HEK293 (cell line): ENCODE data around the gene ANO1.

Experiments used
- CTCF ChIA-PET: fragments of 350-600 bp; formaldehyde crosslinking; extraction: SDS; loops from one replicate; lab custom pipeline; 2021; ENCODE audit warnings: antibody characterized with exemption; lab: Yijun Ruan, JAX
- POLR2A ChIA-PET: fragments of 300-600 bp; formaldehyde crosslinking; extraction: SDS; loops from one replicate; lab custom pipeline; 2020; ENCODE audit warnings: antibody characterized with exemption, inconsistent platforms; lab: Yijun Ruan, JAX
- H3K27ac ChIP-seq: fragments of 200-500 bp; sonication (Bioruptor generic); 2 replicates; pipeline ENCODE4 v1.5.1; 2014; ENCODE audit warnings: low read depth, low read length, control low read depth, inconsistent platforms; ENCODE audit errors: extremely low read depth
- H3K36me3 ChIP-seq, 2 experiments: fragments of 200-500 bp in 1 of 2; sonication (Bioruptor generic) in 1 of 2; 1 replicate in 1 of 2; 2 replicates in 1 of 2; pipeline ENCODE4 v1.5.1; 2014 to 2017; ENCODE audit warnings: inconsistent platforms in 2 of 2, low read length in 2 of 2; ENCODE audit not compliant: control insufficient read depth in 2 of 2, insufficient read depth in 1 of 2
- H3K4me1 ChIP-seq: fragments of 200-500 bp; sonication (Bioruptor generic); 2 replicates; pipeline ENCODE4 v1.5.1; 2014; ENCODE audit warnings: mild to moderate bottlenecking, low read length, inconsistent platforms; ENCODE audit not compliant: control insufficient read depth, insufficient read depth
- H3K4me3 ChIP-seq: 2 replicates; pipeline ENCODE4 v1.5.1; 2011; ENCODE audit warnings: low read depth, mild to moderate bottlenecking, control low read depth, low read length, moderate library complexity
- H3K9me3 ChIP-seq: fragments of 200-500 bp; sonication (Bioruptor generic); 2 replicates; pipeline ENCODE4 v1.5.1; 2014; ENCODE audit warnings: low read depth, low read length, inconsistent platforms; ENCODE audit not compliant: control insufficient read depth, insufficient read depth
- HIC1 ChIP-seq: fragments of 450-650 bp; formaldehyde crosslinking; IDR thresholded peaks from 2 replicates; pipeline ENCODE4 v1.5.1; 2016; ENCODE audit warnings: missing biosample characterization, missing genetic modification characterization
- IKZF3 ChIP-seq: fragments of 450-650 bp; IDR thresholded peaks from 2 replicates; pipeline ENCODE4 v1.5.0; 2018; ENCODE audit warnings: missing biosample characterization, mild to moderate bottlenecking, missing genetic modification characterization, moderate library complexity
- KLF10 ChIP-seq: fragments of 450-650 bp; IDR thresholded peaks from 2 replicates; pipeline ENCODE4 v1.5.1; 2018; ENCODE audit warnings: missing biosample characterization, mild to moderate bottlenecking, missing genetic modification characterization
- KLF9 ChIP-seq: fragments of 450-650 bp; formaldehyde crosslinking; IDR thresholded peaks from 2 replicates; pipeline ENCODE4 v1.5.1; 2016; ENCODE audit warnings: missing biosample characterization, missing genetic modification characterization, low read depth
- PRDM1 ChIP-seq: fragments of 450-650 bp; formaldehyde crosslinking; IDR thresholded peaks from 2 replicates; pipeline ENCODE4; 2016; ENCODE audit warnings: missing biosample characterization, missing genetic modification characterization
- SP7 ChIP-seq: fragments of 450-650 bp; formaldehyde crosslinking; IDR thresholded peaks from 2 replicates; pipeline ENCODE4 v1.5.1; 2016; ENCODE audit warnings: missing biosample characterization, missing genetic modification characterization
- ZBTB17 ChIP-seq: fragments of 450-650 bp; formaldehyde crosslinking; IDR thresholded peaks from 2 replicates; pipeline ENCODE4 v1.5.1; 2016; ENCODE audit warnings: missing biosample characterization, missing genetic modification characterization
- ZBTB49 ChIP-seq: fragments of 450-650 bp; formaldehyde crosslinking; IDR thresholded peaks from 2 replicates; pipeline ENCODE4 v1.5.1; 2016; ENCODE audit warnings: missing biosample characterization, missing genetic modification characterization, low read depth
- ZFHX2 ChIP-seq: fragments of 450-650 bp; formaldehyde crosslinking; conservative IDR thresholded peaks from 2 replicates; pipeline ENCODE4 v1.5.1; 2016; ENCODE audit warnings: missing biosample characterization, missing genetic modification characterization
- ZFP69B ChIP-seq: fragments of 450-650 bp; formaldehyde crosslinking; IDR thresholded peaks from 2 replicates; pipeline ENCODE4 v1.5.1; 2016; ENCODE audit warnings: missing biosample characterization, missing genetic modification characterization
- ZNF121 ChIP-seq: fragments of 450-650 bp; formaldehyde crosslinking; IDR thresholded peaks from 2 replicates; pipeline ENCODE4 v1.5.1; 2016; ENCODE audit warnings: missing biosample characterization, missing genetic modification characterization
- ZNF140 ChIP-seq: fragments of 450-650 bp; formaldehyde crosslinking; IDR thresholded peaks from 2 replicates; pipeline ENCODE4 v1.5.1; 2016; ENCODE audit warnings: missing biosample characterization, missing genetic modification characterization
- ZNF157 ChIP-seq: fragments of 450-650 bp; formaldehyde crosslinking; IDR thresholded peaks from 2 replicates; pipeline ENCODE4 v1.5.1; 2016; ENCODE audit warnings: missing biosample characterization, missing genetic modification characterization
- ZNF16 ChIP-seq: fragments of 450-650 bp; formaldehyde crosslinking; IDR thresholded peaks from 2 replicates; pipeline ENCODE4 v1.5.1; 2016; ENCODE audit warnings: low read depth, missing biosample characterization, missing genetic modification characterization
- ZNF221 ChIP-seq: fragments of 450-650 bp; formaldehyde crosslinking; IDR thresholded peaks from 2 replicates; pipeline ENCODE4 v1.5.1; 2017; ENCODE audit warnings: missing biosample characterization, missing genetic modification characterization, borderline replicate concordance
- ZNF37A ChIP-seq: fragments of 450-650 bp; IDR thresholded peaks from 2 replicates; pipeline ENCODE4 v1.5.1; 2018; ENCODE audit warnings: missing biosample characterization, missing genetic modification characterization
- ZNF473 ChIP-seq: fragments of 450-650 bp; formaldehyde crosslinking; IDR thresholded peaks from 2 replicates; pipeline ENCODE4 v1.5.1; 2017; ENCODE audit warnings: missing biosample characterization, missing genetic modification characterization
- ZNF513 ChIP-seq: fragments of 450-650 bp; IDR thresholded peaks from 2 replicates; pipeline ENCODE4 v1.5.1; 2018; ENCODE audit warnings: missing biosample characterization, missing genetic modification characterization
- ZNF521 ChIP-seq: fragments of 450-650 bp; formaldehyde crosslinking; IDR thresholded peaks from 2 replicates; pipeline ENCODE4 v1.5.1; 2017; ENCODE audit warnings: missing biosample characterization, mild to moderate bottlenecking, missing genetic modification characterization
- TF ChIP-seq, protein P1 (sequence below): fragments of 450-650 bp; formaldehyde crosslinking; IDR thresholded peaks from 2 replicates; pipeline ENCODE4 v1.5.1; 2016; ENCODE audit warnings: missing biosample characterization, missing genetic modification characterization
- TF ChIP-seq, protein P2 (sequence below): fragments of 450-650 bp; formaldehyde crosslinking; IDR thresholded peaks from 2 replicates; pipeline ENCODE4 v1.5.1; 2017; ENCODE audit warnings: missing biosample characterization, missing genetic modification characterization
- TF ChIP-seq, protein P3 (sequence below): IDR thresholded peaks from 2 replicates; pipeline ENCODE4 v1.6.1; 2011; ENCODE audit warnings: mild to moderate bottlenecking, low read depth, low read length, borderline replicate concordance

The ANO1 gene

GRCh38 chr11:70202920-70203750, 125.0 kb downstream of the ANO1 start, which contains the start of gene FADD (continued):
- TF ChIP-seq, protein P1, sequence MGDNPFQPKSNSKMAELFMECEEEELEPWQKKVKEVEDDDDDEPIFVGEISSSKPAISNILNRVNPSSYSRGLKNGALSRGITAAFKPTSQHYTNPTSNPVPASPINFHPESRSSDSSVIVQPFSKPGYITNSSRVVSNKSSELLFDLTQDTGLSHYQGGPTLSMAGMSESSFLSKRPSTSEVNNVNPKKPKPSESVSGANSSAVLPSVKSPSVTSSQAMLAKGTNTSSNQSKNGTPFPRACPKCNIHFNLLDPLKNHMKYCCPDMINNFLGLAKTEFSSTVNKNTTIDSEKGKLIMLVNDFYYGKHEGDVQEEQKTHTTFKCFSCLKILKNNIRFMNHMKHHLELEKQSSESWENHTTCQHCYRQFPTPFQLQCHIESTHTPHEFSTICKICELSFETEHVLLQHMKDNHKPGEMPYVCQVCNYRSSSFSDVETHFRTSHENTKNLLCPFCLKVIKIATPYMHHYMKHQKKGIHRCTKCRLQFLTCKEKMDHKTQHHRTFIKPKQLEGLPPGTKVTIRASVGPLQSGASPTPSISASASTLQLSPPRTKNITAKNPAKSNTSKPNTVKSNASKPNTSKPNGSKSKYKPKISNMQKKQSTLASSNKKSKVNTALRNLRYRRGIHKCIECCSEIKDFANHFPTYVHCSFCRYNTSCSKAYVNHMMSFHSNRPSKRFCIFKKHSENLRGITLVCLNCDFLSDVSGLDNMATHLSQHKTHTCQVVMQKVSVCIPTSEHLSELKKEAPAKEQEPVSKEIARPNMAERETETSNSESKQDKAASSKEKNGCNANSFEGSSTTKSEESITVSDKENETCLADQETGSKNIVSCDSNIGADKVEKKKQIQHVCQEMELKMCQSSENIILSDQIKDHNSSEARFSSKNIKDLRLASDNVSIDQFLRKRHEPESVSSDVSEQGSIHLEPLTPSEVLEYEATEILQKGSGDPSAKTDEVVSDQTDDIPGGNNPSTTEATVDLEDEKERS = no peak
- TF ChIP-seq ZBTB17 (tag by site-specific recombination) (peak; percentile 77), ZBTB49 (tag by site-specific recombination) (no peak), ZNF140 (tag by site-specific recombination) (no peak), SP7 (peak; percentile 12; the same call in 1 of the 2 replicates), ZFP69B (tag by site-specific recombination) (no peak), ZNF157 (tag by site-specific recombination) (no peak), ZNF121 (tag by site-specific recombination) (no peak), ZNF513 (tag by site-specific recombination) (no peak)
- TF ChIP-seq, protein P2, sequence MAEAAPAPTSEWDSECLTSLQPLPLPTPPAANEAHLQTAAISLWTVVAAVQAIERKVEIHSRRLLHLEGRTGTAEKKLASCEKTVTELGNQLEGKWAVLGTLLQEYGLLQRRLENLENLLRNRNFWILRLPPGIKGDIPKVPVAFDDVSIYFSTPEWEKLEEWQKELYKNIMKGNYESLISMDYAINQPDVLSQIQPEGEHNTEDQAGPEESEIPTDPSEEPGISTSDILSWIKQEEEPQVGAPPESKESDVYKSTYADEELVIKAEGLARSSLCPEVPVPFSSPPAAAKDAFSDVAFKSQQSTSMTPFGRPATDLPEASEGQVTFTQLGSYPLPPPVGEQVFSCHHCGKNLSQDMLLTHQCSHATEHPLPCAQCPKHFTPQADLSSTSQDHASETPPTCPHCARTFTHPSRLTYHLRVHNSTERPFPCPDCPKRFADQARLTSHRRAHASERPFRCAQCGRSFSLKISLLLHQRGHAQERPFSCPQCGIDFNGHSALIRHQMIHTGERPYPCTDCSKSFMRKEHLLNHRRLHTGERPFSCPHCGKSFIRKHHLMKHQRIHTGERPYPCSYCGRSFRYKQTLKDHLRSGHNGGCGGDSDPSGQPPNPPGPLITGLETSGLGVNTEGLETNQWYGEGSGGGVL = no peak
- TF ChIP-seq, protein P3, sequence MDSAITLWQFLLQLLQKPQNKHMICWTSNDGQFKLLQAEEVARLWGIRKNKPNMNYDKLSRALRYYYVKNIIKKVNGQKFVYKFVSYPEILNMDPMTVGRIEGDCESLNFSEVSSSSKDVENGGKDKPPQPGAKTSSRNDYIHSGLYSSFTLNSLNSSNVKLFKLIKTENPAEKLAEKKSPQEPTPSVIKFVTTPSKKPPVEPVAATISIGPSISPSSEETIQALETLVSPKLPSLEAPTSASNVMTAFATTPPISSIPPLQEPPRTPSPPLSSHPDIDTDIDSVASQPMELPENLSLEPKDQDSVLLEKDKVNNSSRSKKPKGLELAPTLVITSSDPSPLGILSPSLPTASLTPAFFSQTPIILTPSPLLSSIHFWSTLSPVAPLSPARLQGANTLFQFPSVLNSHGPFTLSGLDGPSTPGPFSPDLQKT = peak; percentile 69; the same call in 1 of the 2 replicates

- Histone ChIP-seq H3K27ac (peak overlapping the region; percentile 72; the same call in 1 of the 2 replicates), H3K4me3 (peak overlapping the region; percentile 69), H3K9me3 (no peaks in the 10 kb centered on the region), H3K36me3 (peaks cover 3 to 39% of the 10 kb centered on the region in 2 experiments; a peak in 2 of 3 replicates), H3K4me1 (0 out of 2 replicates have a peak, but pooled peaks cover 2% of the 10 kb centered on the region)
- CTCF ChIA-PET = interaction anchor here (0.6 to 1.1 kb wide), 4 partner anchors 241 to 293 kb away, joined by 3 to 4 read pairs (median 3); no protein-coding TSS in a partner anchor
- POLR2A ChIA-PET = interaction anchor here (0.5 to 1.7 kb wide), 5 partner anchors 40 to 1249 kb away, joined by 3 to 8 read pairs (median 4); partner anchors contain the start of genes NADSYN1 and PPFIA1
- TF ChIP-seq ZNF16 (tag by site-specific recombination) = no peak
- TF ChIP-seq KLF9 (tag by site-specific recombination) = 0 out of 2 replicates have a peak, but pooled peaks have one; percentile 13
- 0 out of 2 replicates have a peak, but pooled peaks have one; percentile 31 for TF ChIP-seq HIC1 (tag by site-specific recombination)
- TF ChIP-seq IKZF3 (tag by site-specific recombination) = no peak
- peak; percentile 72 for TF ChIP-seq ZFHX2 (tag by site-specific recombination)
- no peak for TF ChIP-seq PRDM1 (tag by site-specific recombination)
- no peak; the same call in 1 of the 2 replicates for TF ChIP-seq ZBTB17 (tag by site-specific recombination)
- no peak for TF ChIP-seq ZNF521 (tag by site-specific recombination)
- TF ChIP-seq ZNF37A (tag by site-specific recombination) = no peak
- no peak for TF ChIP-seq ZNF473 (tag by site-specific recombination)
- no peak for TF ChIP-seq KLF10 (tag by site-specific recombination)
- no peak for TF ChIP-seq ZNF221 (tag by site-specific recombination)
Observed at GRCh38 chr11:70203751-70204465, 125.8 kb downstream of the ANO1 start.
